CD4-positive, alpha-beta T cell treated with Interleukin-21 for 1 hour (primary cell): ENCODE measurements around the gene PI4K2B.
"Not testable (repeated sequence)": the region's sequence is repeated elsewhere in the genome, so short reads cannot be mapped to it uniquely, and the experiment has no call there.

Experiments used
- DNase-seq: peaks from one replicate; pipeline ENCODE4 v3.0.0-alpha.2; 2020

PI4K2B gene

GRCh38 chr4:25233737-25234389 lies at the start of gene PI4K2B:
TSS of gene PI4K2B (plus strand) at chr4:25234033. CDS start at chr4:25234164, 131 bp downstream.
- peak; percentile 94 for DNase-seq

- no peak for DNase-seq
These were observed 49.8 kb upstream of the PI4K2B start for GRCh38 chr4:25184056-25184455.

DNA sequence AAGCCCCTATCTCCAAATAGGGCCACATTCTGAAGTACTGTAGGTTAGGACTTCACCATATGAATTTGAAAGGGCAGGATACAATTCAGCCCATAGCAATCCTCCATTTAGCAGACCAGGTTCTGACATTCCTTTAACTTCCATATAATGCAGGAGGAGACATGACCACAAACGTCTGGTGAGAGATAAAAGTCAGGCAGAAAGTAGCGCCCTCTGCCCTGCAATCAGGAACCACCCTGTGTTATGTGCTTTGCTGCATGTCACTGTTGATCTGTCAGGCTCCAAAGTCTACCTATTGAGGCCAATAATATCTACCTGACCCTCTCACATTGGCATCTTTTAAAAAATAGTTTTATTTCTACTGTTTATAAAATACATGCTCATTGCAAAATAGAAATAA lies 43.4 kb upstream of the PI4K2B start:
- DNase-seq: no peak

GRCh38 chr4:25198713-25199112 lies 35.1 kb upstream of the PI4K2B start:
- DNase-seq: no peak

DNA sequence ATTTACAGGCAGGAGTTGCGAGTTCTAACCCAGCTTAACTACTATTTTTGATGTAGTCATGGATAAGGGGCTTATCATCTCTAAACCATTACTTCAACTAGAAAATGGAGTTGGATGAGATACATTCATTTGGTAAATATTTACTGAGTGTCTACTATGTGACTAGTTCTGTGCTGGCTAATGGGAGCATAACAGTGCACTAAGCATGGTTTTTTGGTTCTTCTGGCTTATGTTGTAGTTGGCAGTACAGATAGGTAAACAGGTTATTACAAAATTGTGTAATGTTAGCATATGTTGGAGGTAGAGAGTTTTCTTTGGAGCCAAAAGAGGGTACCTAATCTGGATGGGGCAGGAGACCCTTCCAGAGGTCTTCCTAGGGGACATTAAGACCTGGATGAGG lies 25.8 kb upstream of the PI4K2B start:
- DNase-seq: no peak

DNA sequence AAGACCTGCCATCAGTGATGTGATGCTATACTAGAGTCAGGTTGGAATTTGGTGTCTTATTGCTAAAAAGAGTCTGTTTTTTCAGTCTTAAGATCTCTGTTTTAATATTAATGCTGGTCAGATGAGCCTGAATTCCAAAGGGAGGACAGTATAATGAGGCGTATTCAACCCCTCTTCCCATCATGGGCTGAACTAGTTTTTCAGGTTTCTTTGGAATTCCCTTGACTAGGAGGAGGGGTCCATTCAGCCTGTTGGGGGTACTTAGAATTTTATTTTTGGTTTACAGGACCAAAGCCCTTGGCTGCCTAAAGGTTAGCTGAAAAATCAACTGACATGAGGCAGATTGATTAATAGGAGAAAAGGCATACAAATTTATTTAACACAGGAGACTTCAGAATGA lies 24.1 kb upstream of the PI4K2B start:
- DNase-seq: no peak

GRCh38 chr4:25211721-25212120 lies 22.1 kb upstream of the PI4K2B start:
- DNase-seq: no peak

DNA sequence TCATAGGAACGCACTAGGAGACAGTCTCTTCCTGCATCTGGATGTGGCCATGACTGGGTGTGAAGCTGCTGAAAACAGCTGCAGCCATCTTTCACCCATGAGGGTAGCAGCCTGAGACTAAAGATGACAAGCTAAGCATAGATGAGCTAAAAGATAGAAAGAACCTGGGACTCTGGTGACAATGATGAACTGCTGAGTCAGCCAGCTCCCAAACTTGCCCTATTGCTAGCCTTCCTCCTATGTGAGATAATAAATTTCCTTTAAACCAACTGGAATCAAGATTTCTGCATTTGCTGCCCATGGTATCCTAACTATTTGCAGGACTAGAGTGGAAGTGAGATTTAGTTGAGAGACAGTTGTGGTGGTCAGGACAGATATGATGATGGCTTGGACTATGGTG lies 21.0 kb upstream of the PI4K2B start:
- no peak for DNase-seq

GRCh38 chr4:25213347-25213979 lies 20.4 kb upstream of the PI4K2B start:
- DNase-seq: no peak

- DNase-seq: not testable (repeated sequence)
These were observed 19.1 kb upstream of the PI4K2B start for GRCh38 chr4:25214750-25215149.

DNA sequence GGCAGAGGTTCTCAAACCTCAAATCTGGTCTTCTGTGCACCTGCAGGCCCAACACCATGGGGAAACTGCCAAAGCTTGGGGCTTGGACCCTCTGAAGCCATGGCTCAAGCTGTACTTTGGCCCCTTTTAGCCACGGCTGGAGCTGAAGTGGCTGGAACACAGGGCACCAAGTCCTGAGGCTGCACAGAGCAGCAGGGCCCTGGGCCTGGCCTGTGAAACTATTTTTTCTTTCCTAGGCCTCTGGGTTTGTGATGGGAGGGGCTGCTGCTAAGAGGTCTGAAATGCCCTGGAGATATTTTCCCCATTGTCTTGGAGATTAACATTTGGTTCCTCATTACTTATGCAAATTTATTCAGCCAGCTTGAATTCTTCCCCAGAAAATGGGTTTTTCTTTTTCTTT lies 18.3 kb upstream of the PI4K2B start:
- no peak for DNase-seq

- DNase-seq: no peak
These were observed 12.5 kb upstream of the PI4K2B start for GRCh38 chr4:25221377-25221776.

DNA sequence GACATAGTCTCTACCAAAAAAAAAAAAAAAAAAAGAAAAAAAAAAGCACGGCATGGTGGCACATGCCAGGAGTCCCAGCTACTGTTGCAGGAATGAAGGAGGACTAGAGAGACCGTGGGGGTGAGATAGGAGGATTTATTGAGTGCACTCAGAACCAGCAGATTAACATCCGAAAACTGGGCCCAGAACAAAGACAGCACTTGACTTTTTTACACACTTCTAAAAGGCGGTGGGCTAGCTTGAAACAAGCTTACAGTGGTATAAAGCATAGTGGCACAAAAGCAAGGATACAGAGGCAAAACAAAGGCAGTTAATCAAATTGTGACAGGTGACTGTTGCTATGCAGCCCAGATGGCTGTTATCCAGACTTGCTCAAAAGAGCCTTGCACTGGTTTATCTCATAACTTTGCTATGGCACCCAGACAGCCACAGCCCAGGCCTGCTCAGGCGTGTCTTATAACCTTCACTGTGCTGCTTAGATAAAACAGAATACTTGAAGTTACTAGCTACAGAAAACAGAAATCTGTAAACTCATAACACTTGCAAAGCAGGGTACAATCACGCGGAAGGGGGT lies 9.9 kb upstream of the PI4K2B start:
- DNase-seq: peak; percentile 35

- DNase-seq: no peak
These were observed 4.0 kb upstream of the PI4K2B start for GRCh38 chr4:25229804-25230203.

GRCh38 chr4:25233194-25233593 lies 639 bp upstream of the PI4K2B start:
- DNase-seq: no peak

- DNase-seq: peak; percentile 82
These were observed 847 bp downstream of the PI4K2B start for GRCh38 chr4:25234390-25235370.

DNA sequence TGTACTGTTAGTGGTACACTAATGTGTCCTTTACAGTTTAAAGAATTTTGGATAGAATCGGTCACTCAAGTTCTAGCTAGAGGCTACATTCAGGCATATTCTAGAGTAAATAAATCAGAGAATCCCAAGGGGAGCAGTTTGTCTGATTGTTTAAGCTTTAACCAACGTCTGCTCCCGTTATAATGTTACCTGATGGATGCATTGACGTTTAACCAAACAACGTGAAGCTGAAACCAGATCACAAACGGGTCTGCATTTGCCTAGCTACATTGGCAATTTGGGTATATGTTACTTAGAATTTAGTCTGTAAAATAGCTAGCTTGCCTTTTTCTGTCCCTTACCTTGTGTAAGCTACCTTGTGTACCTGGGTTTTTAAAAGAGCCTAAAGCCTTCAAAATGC lies 1.6 kb downstream of the PI4K2B start:
- DNase-seq: no peak

- DNase-seq: not testable (repeated sequence)
These were observed 2.2 kb downstream of the PI4K2B start for GRCh38 chr4:25236030-25236429.

GRCh38 chr4:25236971-25237370 lies 3.1 kb downstream of the PI4K2B start:
- no peak for DNase-seq

DNA sequence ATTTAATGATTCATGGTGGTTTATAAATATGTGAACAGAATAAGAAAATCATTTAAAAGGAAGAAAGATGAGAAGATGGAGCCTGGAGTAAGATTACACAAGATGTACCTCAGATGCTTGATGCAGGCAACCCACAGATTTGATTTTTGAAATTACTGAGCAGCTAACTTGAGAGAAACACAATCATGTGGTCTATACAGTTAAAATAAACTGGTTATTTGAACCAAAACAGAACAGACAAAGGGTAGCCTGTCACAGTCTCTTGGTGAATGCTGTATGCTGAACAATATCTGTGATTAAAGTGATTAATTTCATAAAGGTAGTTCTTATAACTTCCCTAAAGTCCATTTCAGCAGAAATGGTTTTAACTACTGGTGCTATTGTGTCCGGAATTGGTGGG lies 4.2 kb downstream of the PI4K2B start:
- no peak for DNase-seq

GRCh38 chr4:25239528-25239927 lies 5.7 kb downstream of the PI4K2B start:
- not testable (repeated sequence) for DNase-seq

- DNase-seq: peak; percentile 28
These were observed 6.9 kb downstream of the PI4K2B start for GRCh38 chr4:25240754-25241210.

- DNase-seq: not testable (repeated sequence)
These were observed 8.4 kb downstream of the PI4K2B start for GRCh38 chr4:25242195-25242594.
